ENCODE measurements around the gene ADORA3.

Gene ADORA3

DNA sequence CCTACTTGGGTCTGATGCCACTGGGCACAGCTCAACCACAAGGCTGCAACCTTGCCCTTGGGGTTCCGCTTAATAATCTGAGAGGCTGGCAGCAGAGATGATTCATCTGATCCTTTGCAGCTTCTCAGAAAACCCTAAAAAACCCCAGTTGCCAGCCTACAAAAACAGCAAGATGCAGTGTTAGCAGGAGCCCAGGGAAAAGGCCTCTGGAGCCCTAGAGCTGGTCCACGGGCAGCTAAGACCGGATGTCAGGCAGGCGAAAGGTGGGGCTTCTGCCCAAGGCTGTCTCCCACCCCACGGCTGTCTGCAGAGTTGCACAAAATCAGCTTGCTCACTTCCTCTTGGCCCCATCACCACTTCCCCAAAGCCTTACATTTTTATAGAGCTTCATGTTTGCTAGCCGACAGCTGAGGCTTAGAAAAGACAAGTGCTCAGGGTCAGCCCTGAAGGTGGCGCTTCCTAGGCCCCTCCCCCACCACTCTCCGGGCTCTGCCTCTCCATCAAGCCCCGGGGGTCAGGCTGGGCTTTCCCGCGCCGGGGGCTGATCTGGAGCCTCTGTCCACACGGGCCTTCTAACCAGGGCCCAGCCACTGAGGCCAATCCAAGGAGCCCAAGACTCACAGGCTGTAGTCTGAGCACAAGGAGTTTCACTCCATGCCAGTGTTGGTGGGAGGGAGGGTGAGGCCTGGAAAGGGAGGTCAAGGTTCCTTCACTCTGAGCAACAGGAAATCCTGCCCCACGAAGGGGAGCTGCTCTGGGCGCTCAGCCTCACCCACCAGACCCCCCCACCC, 4.2 kb upstream of the ADORA3 start:
- DNase-seq = no peak

DNA sequence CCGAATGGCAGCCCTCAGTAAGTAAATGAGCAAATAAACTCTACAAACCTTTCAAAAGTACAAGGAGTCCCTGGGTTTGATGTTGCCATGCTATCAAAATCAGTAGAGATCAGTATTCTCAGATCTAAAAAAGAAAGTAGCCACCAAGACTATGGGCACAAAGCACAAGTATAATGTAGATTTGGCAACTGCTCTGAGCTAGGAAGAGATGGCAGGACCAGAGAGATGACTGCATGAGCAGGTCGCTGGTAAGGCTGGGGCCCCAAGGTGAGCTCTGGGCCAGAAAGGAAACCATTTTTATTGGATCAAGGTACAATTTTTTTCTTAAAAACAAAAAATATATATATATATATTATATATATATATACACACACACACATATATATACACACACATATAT, 3.1 kb upstream of the ADORA3 start:
- no peak for DNase-seq

DNA sequence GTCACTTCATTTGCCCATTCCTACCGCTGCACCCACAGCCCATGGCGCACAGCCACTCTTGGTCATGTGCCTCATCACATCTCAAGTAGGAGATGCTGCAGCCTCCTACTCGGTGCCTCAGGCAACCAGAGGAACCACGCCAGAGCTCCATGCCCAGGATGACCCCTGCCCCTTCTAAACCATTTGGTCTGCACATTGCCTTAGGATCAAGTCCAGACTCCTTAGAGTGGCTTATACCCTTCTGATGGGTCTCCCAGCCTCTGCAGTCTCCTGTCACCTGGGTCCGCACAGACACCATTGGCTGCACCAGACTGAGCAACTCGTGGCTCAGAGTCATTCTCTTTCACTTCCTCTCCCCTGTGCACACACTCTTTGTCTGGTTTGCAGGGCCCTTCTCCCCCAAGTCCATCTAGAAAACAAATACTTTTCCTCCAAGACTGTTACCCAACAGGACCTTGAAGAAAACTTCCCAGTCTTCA, 2.2 kb upstream of the ADORA3 start:
- DNase-seq = no peak

DNA sequence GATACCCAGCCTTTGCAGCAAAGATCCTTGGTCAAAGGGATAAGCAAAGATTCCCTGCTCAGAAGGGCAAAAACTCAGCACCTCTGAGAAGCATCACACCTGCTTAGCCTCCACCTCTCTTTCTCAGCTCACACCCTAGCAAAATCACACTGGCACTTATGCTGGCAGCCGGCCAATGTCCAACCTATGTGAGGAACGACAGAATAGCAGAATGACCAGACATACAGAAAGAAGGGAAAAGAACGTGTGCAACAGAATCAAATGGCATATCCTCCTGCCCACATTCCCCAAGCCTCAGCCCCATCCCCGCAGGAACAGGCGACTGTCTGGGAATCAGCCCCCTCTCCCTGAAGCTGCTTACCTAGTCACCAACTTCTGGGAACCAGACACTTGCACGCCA, 664 bp upstream of the ADORA3 start:
- DNase-seq = no peak

DNA sequence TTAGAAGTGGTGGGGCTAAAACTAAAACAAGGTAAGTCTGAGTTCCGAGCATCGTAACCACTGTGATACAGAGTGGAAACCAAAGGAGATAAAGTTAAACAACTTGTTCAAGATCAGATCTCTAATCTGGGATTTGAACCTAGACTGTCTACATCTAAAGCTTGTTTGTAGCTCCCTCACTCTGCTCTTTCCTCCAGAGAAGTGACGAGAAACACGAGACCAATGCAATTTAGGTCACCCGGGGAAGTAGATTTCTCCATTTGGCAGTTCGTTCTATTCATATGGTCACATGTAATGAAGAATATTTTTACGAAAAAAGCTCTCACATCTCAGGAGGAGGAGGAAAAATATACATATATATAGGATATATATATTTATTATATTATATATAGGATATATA, 1.8 kb downstream of the ADORA3 start:
- no peak for DNase-seq

DNA sequence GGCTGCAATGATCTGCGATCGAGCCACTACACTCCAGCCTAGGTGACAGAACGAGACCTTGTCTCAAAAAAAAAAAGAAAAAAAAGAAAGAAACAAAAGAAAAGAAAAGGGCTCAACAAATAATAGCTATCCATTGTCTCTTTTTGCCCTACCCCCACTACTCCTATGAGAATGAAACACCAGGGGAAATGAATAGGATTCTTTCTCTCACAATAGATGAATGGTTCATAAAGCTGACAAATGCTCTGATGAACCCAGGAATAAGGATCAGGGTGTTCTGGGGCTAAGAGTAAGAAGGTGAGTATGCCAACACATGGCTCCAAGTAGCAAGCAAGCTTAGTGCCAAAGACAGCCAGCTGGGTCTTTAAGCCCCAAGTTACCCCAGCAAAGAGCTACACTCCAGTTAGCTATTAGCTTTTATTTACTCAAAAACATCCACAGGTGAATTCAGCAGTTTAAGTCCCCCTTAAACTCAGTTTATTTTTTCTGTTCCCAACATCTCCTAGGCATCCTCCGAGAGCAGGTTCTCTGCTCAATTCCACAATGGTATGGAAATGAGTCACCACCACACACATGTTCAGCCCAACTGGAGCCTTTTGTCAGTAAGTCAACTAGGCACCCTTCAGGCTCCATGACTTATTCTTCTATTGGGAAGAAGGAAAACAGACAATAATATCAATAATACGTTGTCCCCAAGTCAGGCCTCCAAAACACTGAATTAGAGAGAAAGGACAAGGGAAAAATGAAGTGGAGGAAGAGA, 4.2 kb downstream of the ADORA3 start:
- DNase-seq = no peak

DNA sequence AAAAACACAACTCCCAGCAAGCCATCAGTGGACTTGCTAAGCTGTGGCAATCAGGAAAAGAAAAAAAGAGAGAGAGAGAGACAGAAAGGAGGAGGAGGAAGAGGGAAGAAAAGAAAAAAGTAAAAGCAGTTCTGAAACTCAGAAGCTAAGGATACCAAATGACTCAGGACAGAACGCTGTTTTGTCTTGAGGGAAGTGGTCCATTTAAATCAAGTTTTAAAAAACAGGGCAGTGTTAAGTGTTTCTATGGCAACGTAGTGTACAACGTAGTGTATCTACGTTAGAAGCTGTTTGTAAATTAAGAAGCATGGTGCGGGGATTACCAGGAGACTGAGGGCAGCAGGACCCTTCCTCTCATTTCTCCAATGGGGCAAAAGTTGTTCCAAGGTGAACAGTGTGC, 5.8 kb downstream of the ADORA3 start:
- DNase-seq = no peak

DNA sequence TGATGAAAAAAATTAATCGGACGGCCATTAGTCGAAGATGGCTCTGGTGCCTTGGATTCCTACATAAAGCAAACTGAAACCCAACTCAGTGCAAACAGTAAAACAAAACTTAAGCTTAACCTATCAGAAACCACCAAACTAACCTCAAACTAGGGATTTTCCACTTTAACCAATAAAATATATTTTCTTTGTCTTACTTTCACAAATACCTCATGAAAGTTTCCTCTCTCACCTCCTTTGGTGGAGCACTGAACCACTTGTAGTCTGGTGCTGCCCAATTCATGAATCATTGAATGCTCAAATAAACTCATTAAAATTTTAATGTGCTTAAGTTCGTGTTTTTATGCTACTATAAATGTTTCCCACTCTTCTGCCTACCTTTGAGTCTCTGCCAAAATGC, 7.0 kb downstream of the ADORA3 start:
- DNase-seq = no peak

DNA sequence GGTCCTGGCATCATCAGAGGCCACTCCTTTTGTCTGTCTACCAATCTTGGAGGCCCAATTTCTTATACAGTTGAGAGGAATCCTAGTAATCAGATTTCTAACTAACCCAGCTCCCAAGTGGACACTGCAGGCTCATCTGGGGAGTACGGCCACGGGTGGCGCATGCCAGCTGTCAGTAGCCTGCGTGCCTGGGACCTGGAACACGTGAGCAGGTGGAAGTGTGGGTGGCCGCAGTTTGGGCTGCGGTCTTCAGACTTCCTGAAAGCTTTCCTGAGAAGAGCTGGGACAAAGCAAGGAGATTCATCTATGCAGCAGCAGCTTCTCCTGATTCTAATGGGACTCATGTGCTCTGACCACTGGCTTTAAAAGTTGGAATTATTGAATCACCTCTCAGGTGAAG, 12.4 kb downstream of the ADORA3 start:
- no peak for DNase-seq

DNA sequence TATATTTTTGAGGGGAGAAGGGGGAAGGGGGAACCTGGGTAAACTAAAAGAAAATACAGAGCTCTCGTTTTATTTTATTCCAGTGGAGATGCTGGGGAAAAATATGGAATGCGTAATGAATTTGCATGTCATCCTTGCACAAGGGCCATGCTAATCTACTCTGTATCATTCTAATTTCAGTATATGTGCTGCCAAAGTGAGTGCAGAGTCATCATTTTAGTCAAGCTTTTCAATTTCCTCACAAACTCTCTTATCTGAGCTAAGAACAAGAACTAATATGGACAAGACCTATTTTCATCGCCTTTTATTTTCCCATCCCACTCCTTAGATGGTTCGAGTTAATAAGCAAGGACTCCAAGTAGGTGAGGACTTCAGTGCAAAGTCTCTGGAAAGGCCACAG, 13.2 kb downstream of the ADORA3 start:
- DNase-seq = no peak

DNA sequence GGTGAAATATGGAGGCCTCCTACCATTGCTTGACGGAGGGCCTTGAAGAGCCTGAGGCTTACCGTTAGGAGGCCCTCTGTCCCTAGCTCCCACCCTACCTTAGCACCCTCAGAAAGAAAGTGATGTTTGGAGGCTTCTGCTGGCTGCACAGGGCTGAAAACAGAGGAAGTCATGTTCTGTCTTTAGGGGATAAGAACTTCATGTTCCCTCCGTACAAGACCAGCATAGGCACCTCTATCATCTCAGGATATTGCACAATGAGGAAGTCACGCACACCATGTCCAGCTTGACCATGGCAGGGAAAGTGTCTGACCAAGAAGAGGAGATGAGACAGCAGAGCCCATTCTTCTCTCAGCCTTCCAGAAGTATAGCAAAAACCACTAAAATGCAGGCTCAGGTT, 13.8 kb downstream of the ADORA3 start:
- DNase-seq = no peak

DNA sequence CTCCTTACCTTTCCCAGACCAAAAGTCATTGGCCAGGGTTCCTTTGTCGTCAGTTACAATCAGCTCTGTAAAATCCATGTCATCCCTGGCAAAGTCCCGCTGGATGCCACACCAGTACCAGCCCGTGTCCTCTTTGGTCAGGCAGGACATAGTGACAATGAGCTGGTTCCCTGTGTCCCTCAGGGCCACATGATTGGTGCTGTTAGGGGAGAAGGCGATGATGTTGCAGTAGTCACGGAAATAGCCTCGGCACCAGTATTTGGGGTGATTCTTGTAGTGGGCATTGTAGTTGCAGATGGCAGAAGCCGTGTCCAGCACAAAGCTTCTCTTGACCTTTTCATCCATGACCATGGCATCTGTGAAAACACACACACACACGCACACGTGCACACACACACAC, 14.8 kb downstream of the ADORA3 start:
- DNase-seq = no peak

DNA sequence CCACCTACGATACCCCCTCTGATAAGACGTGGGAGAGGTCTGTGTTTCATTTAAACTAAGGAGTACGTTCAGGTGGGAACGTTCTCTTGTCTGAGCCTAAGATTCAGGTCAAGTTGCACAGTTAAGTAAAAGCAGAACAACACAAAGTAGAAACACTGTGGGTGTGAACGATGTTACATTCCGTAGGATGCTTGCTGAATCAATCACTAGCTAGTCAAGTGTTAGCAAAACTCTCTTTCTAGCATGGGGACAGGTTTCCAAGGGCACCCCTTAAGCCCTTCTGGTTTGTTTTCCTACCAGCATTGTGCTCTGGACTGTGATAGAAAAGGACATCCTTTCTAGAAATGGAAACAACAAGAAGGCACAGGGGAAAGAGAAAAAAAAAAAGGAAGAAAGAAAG, 16.3 kb downstream of the ADORA3 start:
- no peak for DNase-seq

DNA sequence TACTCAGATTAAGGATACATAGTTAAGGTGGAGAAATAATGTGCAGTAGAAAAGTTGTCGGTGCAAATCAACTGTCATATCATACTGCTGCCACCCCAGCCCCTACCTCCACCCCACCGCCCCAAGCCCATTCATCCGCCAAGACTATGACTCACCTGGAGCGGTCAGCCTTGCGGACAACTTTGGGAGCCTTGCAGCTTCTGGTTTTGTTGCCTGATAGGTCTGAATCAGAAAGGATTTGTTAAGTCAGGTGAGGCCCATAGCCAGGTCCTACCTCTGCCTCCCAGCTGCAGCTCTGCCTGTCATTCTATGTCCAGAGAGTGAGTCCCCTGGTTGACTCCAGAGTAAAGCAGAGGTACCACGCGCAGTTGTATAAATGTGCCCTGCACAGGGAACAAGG, 17.0 kb downstream of the ADORA3 start:
- no peak for DNase-seq

DNA sequence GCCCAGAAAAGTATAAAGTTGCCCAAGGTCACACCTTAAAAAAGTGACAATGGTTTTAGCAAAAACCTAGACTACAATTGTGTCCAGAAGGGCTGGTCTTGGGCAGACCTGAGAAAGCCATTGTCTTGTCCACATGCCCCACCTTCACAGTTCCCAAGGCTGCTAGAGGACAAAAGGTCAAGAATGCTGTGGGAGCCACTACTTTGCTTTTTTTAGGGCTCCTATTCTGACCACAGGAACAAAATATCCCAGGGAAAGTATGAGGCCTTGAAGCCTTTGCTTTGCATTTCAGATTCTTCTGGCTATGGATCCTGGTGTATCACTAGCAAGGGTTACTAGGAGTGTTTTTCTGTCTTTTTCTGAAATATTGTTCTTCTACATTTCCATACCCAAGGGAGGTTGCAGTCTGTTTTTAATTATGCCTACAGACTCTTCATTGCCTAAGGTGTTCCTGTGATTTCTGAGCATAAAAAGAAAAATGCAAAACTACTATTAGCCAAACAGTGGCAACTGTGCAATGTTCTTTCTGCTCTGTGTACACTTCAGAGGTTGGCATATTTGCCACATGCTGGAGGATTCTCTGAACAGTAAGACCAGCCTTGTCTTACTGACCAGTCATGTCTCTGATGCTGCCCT, 18.9 kb downstream of the ADORA3 start:
- no peak for DNase-seq

DNA sequence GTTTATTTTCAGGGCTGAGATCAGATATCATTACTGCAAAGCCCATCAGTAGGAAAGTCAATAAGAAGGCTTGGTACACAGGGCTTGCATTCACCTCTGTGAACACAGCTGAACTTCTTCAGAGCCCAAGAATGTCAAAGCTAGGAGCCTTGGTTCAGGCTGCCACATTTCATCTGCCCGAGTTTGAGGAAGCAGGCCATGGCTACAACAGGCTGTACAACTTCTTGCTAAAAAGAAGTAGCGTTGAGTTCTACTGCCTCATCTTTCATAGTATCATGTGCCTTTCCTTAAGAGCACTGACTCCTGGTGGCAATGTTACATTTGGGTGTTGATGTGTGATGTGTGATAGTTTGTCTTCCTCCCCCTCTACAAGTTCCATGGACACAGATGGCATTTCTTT, 19.6 kb downstream of the ADORA3 start:
- no peak for DNase-seq

DNA sequence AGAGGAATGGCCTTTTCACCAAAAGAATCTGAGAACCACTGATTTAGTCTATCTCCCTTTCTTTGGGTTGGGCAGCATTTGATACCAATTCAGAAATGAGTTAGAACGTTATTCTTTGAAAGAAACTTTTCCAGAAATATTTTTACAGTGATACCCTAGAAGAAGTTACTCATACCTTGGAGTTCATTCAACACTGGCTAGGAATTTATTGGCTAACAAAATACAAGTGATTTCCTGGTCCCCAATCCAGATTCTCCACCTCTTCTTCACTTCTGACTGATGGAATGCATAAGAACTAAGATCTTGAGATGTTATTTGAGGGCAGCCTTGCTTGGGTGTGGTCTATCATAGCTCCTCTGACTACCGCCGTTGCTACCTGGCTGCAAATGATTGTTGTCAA, 20.3 kb downstream of the ADORA3 start:
- DNase-seq = no peak

DNA sequence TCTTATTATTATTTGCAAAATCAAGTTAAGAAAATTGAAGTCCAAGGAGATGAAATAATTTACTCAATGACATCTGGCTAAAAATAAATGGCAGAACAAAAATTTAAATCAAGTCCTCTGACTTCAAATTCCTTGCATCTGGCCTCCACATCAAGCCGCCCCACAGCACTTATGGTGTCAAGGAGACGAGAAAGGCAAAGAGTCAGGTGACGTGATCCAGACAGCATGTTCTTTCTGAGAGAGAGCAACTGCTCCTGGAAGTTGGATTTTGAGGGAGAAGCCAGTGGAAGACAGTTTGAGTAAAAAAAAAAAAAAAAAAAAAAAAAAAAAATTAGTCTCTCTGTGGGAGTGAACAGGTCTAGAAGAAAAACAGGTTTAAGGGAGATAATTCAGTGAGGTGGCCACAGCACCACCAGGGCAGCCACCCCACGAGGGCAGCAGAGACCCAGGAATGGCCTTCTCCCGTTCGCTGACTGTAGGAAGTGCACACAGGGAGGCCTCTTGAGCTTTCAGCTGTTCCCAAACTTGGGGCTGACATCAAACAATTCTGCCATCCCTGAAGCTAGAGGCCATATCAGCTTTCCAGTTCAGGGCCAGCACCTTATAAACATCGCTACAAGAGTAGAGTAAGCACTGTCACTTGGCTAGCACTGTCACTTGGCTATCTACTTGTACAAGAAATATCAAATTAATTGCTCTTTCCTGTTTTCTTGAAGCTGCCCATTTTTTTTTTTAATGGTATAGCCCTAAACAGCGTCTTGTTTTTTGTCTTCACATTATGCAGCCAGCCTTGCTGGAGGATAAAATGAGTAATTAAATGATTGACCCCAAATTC, 21.8 kb downstream of the ADORA3 start:
- DNase-seq = no peak

DNA sequence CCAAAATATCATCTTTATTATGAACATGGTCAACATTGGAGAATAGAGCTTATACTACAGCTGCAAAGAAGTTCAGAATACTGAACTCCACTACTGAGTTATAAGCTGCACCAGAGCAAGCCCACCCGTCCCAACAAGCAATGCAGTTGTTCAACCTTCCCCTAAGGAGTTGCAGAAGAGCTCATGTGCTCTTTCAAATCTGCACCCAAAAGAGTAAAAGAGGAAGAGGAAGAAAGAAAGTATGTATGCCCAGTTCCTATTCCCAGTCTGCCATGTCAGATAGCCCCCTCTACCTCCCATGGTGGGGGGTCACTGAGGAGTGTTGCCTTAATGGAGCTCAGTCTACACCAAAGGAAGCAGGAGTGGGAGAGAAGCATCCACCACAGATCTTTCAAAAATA, 22.8 kb downstream of the ADORA3 start:
- DNase-seq = no peak

DNA sequence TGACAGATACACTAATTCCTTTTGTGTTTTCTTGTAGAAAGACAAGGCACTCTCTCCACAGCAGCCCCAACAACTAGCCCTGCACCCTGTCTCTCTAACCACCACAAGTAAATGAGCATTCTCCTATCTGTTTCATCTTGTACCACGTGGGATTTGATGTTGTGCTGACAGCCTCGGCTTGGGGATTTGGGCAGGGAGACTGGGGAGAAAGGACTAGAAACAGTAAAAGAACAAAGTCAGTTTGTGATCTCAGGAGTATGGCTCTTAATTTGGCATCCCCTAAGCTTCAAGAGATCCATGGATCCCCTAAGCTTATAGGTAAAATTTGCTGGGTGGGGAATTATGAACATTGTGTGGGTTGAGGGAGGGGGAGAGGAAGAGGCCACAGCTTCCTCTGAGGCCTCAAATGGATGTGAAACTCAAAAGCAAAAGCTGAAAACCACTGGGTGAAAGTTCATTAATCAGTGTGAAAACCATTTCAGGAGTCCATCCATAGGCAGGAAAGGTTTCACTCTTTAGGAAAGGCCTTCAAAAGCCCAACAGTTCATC, 26.6 kb downstream of the ADORA3 start:
- DNase-seq = no peak

DNA sequence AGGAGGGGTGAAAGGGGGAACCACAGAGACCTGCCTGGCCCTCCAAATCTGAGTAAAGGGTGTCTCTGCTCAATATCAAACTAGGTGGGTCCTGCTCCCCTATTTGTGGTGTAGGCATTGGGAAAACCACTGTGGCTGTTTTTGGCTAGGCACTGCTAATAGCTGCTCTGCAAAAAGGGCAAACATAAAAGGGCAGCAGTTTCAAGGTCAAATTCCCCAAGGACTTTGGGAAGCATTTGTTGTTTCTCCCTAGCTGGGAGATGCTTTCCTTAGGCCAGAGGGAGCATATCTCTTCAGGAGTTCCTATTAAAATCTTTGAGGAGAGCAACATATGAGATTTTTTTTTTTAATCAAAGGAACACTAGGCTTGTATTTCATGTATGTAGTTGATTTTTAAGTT, 27.2 kb downstream of the ADORA3 start:
- no peak for DNase-seq

DNA sequence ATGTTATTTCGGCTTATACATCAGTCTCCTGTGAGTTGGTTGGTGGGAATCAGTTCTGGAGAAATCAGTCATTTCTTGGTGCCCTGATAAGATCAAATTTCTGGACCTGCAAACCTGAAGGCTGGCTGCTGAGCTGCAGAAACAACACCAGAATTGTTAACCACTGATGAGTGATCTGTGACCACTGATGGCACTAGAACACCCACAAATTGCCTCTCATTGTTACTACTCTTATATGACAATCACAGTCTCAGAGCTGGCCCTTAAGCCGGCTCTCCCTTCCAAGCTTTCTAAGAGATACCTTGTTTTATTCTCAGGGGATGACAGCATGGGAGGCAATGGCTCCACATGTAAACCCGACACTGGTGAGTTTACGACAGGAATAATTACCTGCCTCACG, 27.7 kb downstream of the ADORA3 start:
- DNase-seq = no peak

DNA sequence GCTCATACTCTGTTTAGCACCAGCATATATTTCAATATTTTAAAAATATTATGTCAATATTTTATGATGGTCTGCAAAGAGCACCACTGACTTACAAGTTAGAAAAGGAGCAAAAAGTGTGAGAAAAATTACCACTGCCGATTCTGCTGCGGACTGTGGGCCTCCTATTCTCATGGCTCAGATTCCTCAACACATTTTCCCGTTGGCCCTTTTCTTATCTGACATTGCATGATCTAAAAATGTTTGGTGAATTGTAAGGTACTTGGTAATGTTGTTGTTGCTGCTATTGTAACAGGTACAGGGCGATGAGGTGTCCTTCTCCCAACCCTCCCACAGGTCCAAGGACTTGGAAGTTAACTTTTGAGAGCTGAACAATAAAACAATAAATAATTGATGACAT, 28.9 kb downstream of the ADORA3 start:
- no peak for DNase-seq
